Ectodermal cell (in vitro differentiated cells): Measurements from ENCODE around the gene CFI.

Experiments used
- H3K27ac ChIP-seq: 2 replicates; pipeline ENCODE4 v1.7.0; 2013; ENCODE audit warnings: mild to moderate bottlenecking, low read depth, low read length; ENCODE audit not compliant: insufficient read depth, poor library complexity, severe bottlenecking
- H3K27me3 ChIP-seq: 2 replicates; pipeline ENCODE4 v1.7.0; 2013; ENCODE audit warnings: mild to moderate bottlenecking, low read length; ENCODE audit not compliant: insufficient read depth, control insufficient read depth, poor library complexity, severe bottlenecking
- H3K36me3 ChIP-seq: one replicate; pipeline ENCODE4 v1.7.0; 2013; ENCODE audit warnings: low read length; ENCODE audit not compliant: control insufficient read depth, insufficient read depth
- H3K4me1 ChIP-seq: one replicate; pipeline ENCODE4 v1.7.0; 2013; ENCODE audit warnings: low read length; ENCODE audit not compliant: control insufficient read depth, insufficient read depth
- H3K4me3 ChIP-seq: 2 replicates; pipeline ENCODE4 v1.7.0; 2013; ENCODE audit warnings: low read depth, low read length, control low read depth; ENCODE audit not compliant: insufficient read depth
- H3K9me3 ChIP-seq: 2 replicates; pipeline ENCODE4 v1.7.0; 2013; ENCODE audit warnings: mild to moderate bottlenecking, low read length, moderate library complexity; ENCODE audit not compliant: control insufficient read depth
- WGBS, 2 experiments: methylation state at CpG; one replicate each; pipeline ENCODE4 v1.1.7; 2013; ENCODE audit warnings: missing lambda C conversion rate in 2 of 2; 5-methylcytosine and 5-hydroxymethylcytosine counted together

CFI gene

DNA sequence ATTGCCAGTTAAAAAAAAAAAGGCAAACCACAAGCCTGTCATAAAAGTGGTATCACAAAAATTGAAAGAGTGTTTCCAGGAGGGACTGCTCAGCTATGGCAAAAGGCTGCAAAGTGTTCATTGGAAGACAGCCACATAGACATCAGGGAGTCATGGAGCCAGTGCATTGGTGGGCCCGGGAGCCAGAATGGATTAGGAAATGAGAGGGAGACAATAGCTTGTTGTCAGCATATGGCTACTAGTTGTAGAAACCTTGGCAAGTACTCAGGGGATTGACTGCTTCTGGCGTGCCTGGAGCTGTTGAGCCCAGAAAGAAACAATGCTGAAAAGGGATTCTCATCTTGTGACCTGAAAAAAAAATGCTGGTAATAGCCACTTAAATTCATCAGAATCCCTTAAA lies 18.8 kb upstream of the CFI start:
- Histone ChIP-seq H3K27me3 (no peaks in the 10 kb centered on the region), H3K4me3 (no peak overlapping the region), H3K27ac (no peak overlapping the region), H3K4me1 (peaks cover 7% of the 10 kb centered on the region), H3K36me3 (peaks cover 23% of the 10 kb centered on the region), H3K9me3 (no peaks in the 10 kb centered on the region)
- 88 to 89% methylated on average over 2 of the region's 2 CpGs for WGBS, 2 experiments

DNA sequence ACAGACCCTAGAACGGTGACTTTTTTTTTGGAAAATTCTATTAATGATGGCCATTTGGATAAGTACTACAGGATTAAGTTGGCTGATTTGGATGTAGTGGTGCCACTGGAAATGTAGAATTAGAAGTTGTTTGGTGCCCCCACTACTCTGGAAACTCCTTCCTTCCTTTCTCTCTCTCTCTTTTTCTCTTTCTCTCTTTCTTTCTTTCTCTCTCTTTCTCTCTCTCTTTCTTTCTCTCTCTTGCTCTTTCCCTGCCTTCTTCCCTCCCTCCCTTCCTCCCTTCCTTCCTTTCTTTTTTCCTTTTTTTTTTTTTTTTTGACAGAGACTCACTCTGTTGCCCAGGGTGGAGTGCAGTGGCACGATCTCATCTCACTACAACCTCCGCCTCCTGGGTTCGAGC lies 16.5 kb upstream of the CFI start:
- Histone ChIP-seq H3K27ac (no peak overlapping the region), H3K9me3 (no peaks in the 10 kb centered on the region), H3K4me3 (no peak overlapping the region), H3K27me3 (no peaks in the 10 kb centered on the region), H3K4me1 (peaks cover 7% of the 10 kb centered on the region), H3K36me3 (peaks cover 15% of the 10 kb centered on the region)
- WGBS, 2 experiments, result 86 to 89% methylated on average over 4 of the region's 4 CpGs

- Histone ChIP-seq H3K36me3 (peaks cover 10% of the 10 kb centered on the region), H3K4me3 (peak overlapping the region; percentile 84), H3K9me3 (no peaks in the 10 kb centered on the region), H3K4me1 (peaks cover 7% of the 10 kb centered on the region), H3K27me3 (no peaks in the 10 kb centered on the region), H3K27ac (no peak overlapping the region)
- WGBS, 2 experiments, result 84 to 87% methylated on average over 1 of the region's 1 CpG
Observed at GRCh38 chr4:109816894-109817293, 15.1 kb upstream of the CFI start.

- H3K36me3 ChIP-seq, result peaks cover 10% of the 10 kb centered on the region
- peak overlapping the region; percentile 84 for H3K4me3 ChIP-seq
- no peaks in the 10 kb centered on the region for H3K9me3 ChIP-seq
- WGBS, 2 experiments, result 0 to 1% methylated on average over 19 of the region's 19 CpGs
- no peaks in the 10 kb centered on the region for H3K27me3 ChIP-seq
- peaks cover 7% of the 10 kb centered on the region for H3K4me1 ChIP-seq
- peak overlapping the region; percentile 60 for H3K27ac ChIP-seq
Observed at GRCh38 chr4:109816082-109816442, 14.3 kb upstream of the CFI start.

GRCh38 chr4:109815151-109816081 lies 13.6 kb upstream of the CFI start, which contains the start of gene GAR1:
Gene GAR1, plus strand, starts transcription at chr4:109815762. Its CDS starts 403 bp downstream, at chr4:109816165.
- Histone ChIP-seq H3K4me1 (peaks cover 7% of the 10 kb centered on the region), H3K27me3 (no peaks in the 10 kb centered on the region), H3K36me3 (peaks cover 10% of the 10 kb centered on the region), H3K4me3 (peak within 1 kb of the TSS; percentile 84), H3K27ac (peak within 1 kb of the TSS; percentile 60), H3K9me3 (no peaks in the 10 kb centered on the region)
- WGBS, 2 experiments, result 2% methylated on average over 53 of the region's 53 CpGs

- 96 to 100% methylated on average over 2 to 3 of the region's 3 CpGs for WGBS, 2 experiments
- Histone ChIP-seq H3K27me3 (no peaks in the 10 kb centered on the region), H3K36me3 (no peaks in the 10 kb centered on the region), H3K27ac (no peak overlapping the region), H3K4me1 (peaks cover 3% of the 10 kb centered on the region), H3K9me3 (no peaks in the 10 kb centered on the region), H3K4me3 (no peak overlapping the region)
Observed at GRCh38 chr4:109811707-109812106, 9.9 kb upstream of the CFI start.

DNA sequence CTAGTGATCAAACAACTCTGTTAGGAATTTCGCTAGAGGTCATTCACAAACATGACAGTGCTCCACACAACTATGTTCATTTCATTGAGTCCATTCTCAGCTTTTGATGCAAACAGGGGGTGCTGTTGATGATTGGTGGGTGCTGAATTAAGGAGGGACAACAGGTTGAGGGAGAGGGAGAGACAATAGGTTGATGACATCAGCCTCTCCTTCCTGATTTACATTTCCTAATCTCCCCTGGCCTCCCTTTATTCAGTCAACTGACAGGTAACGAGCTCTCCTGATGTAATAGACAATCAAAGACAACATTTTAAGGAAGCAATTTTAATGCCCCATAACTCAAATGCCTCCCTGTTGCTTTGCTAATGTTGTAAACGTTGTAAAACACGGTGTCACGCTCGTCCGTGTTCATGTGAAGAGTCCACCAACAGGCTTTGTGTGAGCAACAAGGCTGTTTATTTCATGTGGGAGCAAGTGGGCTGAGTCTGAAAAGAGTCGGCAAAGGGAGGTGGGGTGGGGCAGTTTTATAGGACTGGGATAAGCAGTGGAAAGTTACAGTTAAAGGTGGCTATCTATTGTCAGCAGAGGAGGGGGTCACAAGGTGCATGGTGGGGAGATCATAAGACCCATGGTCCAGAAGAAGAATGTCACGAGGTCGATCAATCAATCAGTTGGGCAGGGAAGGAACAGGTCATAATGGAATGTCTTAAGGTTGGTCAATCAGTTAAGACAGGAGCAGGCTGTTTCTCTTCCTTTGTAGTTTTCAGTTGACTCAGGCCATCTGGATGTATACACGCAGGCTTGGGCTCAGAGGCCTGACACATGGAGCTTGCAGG lies 9.0 kb upstream of the CFI start:
- WGBS, 2 experiments, result 69 to 73% methylated on average over 10 to 11 of the region's 11 CpGs
- Histone ChIP-seq H3K27me3 (no peaks in the 10 kb centered on the region), H3K27ac (no peak overlapping the region), H3K4me3 (no peak overlapping the region), H3K9me3 (no peaks in the 10 kb centered on the region), H3K4me1 (no peaks in the 10 kb centered on the region), H3K36me3 (no peaks in the 10 kb centered on the region)

- Histone ChIP-seq H3K4me1 (no peaks in the 10 kb centered on the region), H3K4me3 (no peak overlapping the region), H3K27ac (no peak overlapping the region), H3K27me3 (no peaks in the 10 kb centered on the region), H3K9me3 (no peaks in the 10 kb centered on the region), H3K36me3 (no peaks in the 10 kb centered on the region)
- 91% methylated on average over 2 of the region's 2 CpGs for WGBS, 2 experiments
Observed at GRCh38 chr4:109809655-109810054, 7.9 kb upstream of the CFI start.

GRCh38 chr4:109803924-109804571 lies 2.2 kb upstream of the CFI start:
- Histone ChIP-seq H3K4me3 (no peak overlapping the region), H3K27ac (no peak overlapping the region), H3K36me3 (no peaks in the 10 kb centered on the region), H3K4me1 (no peaks in the 10 kb centered on the region), H3K27me3 (no peaks in the 10 kb centered on the region), H3K9me3 (no peaks in the 10 kb centered on the region)
- 32 to 44% methylated on average over 4 of the region's 4 CpGs for WGBS, 2 experiments
